A549 (cell line): ENCODE measurements around the gene CDH4. TPM values are rescaled to one million over a fixed set of nuclear protein-coding genes. Genes with fewer than 3 reads are reported as not detected.

Experiments used
- ATAC-seq, 2 experiments: fragments of 200-7000 bp in 1 of 2; fragments of >200 bp in 1 of 2; cut with Nextera tagmentation in 1 of 2; cut with Tn5 transposase in 1 of 2; 3 replicates each; pipeline versions ENCODE4 v1.8.0 to v1.9.1; 2018 to 2020; ENCODE audit warnings: mild to moderate bottlenecking in 1 of 2, moderate library complexity in 1 of 2
- CTCF ChIA-PET: fragments of 300-600 bp; sonication (Branson Sonifier 250); formaldehyde crosslinking; extraction: SDS; loops from one replicate; lab custom pipeline; 2021; ENCODE audit warnings: antibody characterized with exemption, inconsistent platforms; lab: Yijun Ruan, JAX
- POLR2A ChIA-PET: fragments of 350-600 bp; formaldehyde crosslinking; extraction: SDS; loops from one replicate; lab custom pipeline; 2021; ENCODE audit warnings: antibody characterized with exemption, inconsistent platforms; lab: Yijun Ruan, JAX
- DNase-seq, 2 experiments: peaks; one replicate each; pipeline versions ENCODE4 v3.0.0 to v3.0.0-alpha.2; 2011 to 2016; ENCODE audit warnings: low read depth in 1 of 2, low spot score in 1 of 2
- FAIRE-seq: peaks from 2 replicates; lab custom pipeline; 2011; peaks lifted over from hg19 to GRCh38; lab: Jason Lieb, UNC
- H3K27ac ChIP-seq, 2 experiments: fragments of >200 bp; sonication (Bioruptor Twin); formaldehyde crosslinking; 3 replicates each; pipeline ENCODE4 v1.5.1; 2016 to 2017
- H3K4me1 ChIP-seq: fragments of >200 bp; sonication (Bioruptor Twin); formaldehyde crosslinking; 3 replicates; pipeline ENCODE4 v1.6.1; 2016
- H3K4me2 ChIP-seq: fragments of >200 bp; sonication (Bioruptor Twin); formaldehyde crosslinking; 3 replicates; pipeline ENCODE4 v1.6.1; 2016
- H3K4me3 ChIP-seq: fragments of >200 bp; sonication (Bioruptor Twin); formaldehyde crosslinking; 3 replicates; pipeline ENCODE4 v1.5.1; 2016
- H3K9me3 ChIP-seq: fragments of >200 bp; sonication (Bioruptor Twin); formaldehyde crosslinking; 3 replicates; pipeline ENCODE4 v1.6.1; 2016
- CEBPB ChIP-seq, 2 experiments: fragments of >200 bp in 1 of 2; sonication (Bioruptor Twin) in 1 of 2; formaldehyde crosslinking in 1 of 2; IDR thresholded peaks; 2 replicates each; pipeline ENCODE4 v1.6.1; 2012 to 2016
- EHF ChIP-seq: fragments of 250-450 bp; sonication (Bioruptor Pico); IDR thresholded peaks from 2 replicates; pipeline ENCODE4 v1.5.0; 2020; ENCODE audit warnings: mild to moderate bottlenecking
- FOSL2 ChIP-seq, 2 experiments: fragments of 450-650 bp in 1 of 2; fragments of >200 bp in 1 of 2; sonication (Bioruptor Twin) in 1 of 2; formaldehyde crosslinking; IDR thresholded peaks; 2 replicates each; pipeline versions ENCODE4 v1.5.0 to v1.6.1; 2016 to 2020; ENCODE audit warnings: mild to moderate bottlenecking in 1 of 2, moderate library complexity in 1 of 2
- FOXS1 ChIP-seq: fragments of 250-450 bp; sonication (Bioruptor Pico); IDR thresholded peaks from 2 replicates; pipeline ENCODE4 v1.5.0; 2020; ENCODE audit warnings: mild to moderate bottlenecking, moderate library complexity
- GATA3 ChIP-seq: IDR thresholded peaks from 2 replicates; pipeline ENCODE4 v1.6.1; 2012; ENCODE audit warnings: borderline replicate concordance
- HDAC2 ChIP-seq: fragments of 200-600 bp; sonication (generic); IDR thresholded peaks from 2 replicates; pipeline ENCODE4 v1.6.1; 2016
- HEYL ChIP-seq: fragments of 250-450 bp; sonication (Bioruptor Pico); IDR thresholded peaks from 2 replicates; pipeline ENCODE4 v1.8.0; 2021; ENCODE audit warnings: mild to moderate bottlenecking, moderate library complexity
- HOXB13 ChIP-seq: fragments of 250-450 bp; sonication (Bioruptor Pico); IDR thresholded peaks from 2 replicates; pipeline ENCODE4 v1.5.0; 2020; ENCODE audit warnings: low read depth, mild to moderate bottlenecking, moderate library complexity
- JUNB ChIP-seq: fragments of >200 bp; sonication (Bioruptor Twin); formaldehyde crosslinking; IDR thresholded peaks from 2 replicates; pipeline ENCODE4 v1.6.1; 2016
- MAX ChIP-seq: IDR thresholded peaks from 2 replicates; pipeline ENCODE4 v1.6.1; 2012
- MYC ChIP-seq: IDR thresholded peaks from 2 replicates; pipeline ENCODE4 v1.6.1; 2012; ENCODE audit warnings: mild to moderate bottlenecking, inconsistent platforms, low read length, improper control_type of control experiment, borderline replicate concordance
- NFE2L2 ChIP-seq: fragments of 150-350 bp; conservative IDR thresholded peaks from 2 replicates; pipeline ENCODE4 v1.6.1; 2014; ENCODE audit warnings: low read length
- NR3C1 ChIP-seq: fragments of >200 bp; sonication (Bioruptor Twin); formaldehyde crosslinking; IDR thresholded peaks from 3 replicates; pipeline ENCODE4 v1.6.1; 2017
- PHF8 ChIP-seq: fragments of 200-600 bp; sonication (generic); IDR thresholded peaks from 2 replicates; pipeline ENCODE4 v1.6.1; 2016; ENCODE audit warnings: low read depth, mild to moderate bottlenecking, antibody characterized with exemption, moderate library complexity, borderline replicate concordance
- POLR2A ChIP-seq: IDR thresholded peaks from 2 replicates; pipeline ENCODE4 v1.6.1; 2012; ENCODE audit warnings: mild to moderate bottlenecking, low read length
- RCOR1 ChIP-seq: fragments of 150-350 bp; IDR thresholded peaks from 2 replicates; pipeline ENCODE4 v1.6.1; 2014; ENCODE audit warnings: antibody characterized with exemption, low read length, low read depth
- SREBF2 ChIP-seq: fragments of 450-650 bp; IDR thresholded peaks from 2 replicates; pipeline ENCODE4 v1.6.1; 2014; ENCODE audit warnings: mild to moderate bottlenecking, moderate library complexity
- TFCP2L1 ChIP-seq: fragments of 250-450 bp; sonication (Bioruptor Pico); IDR thresholded peaks from 2 replicates; pipeline ENCODE4 v1.5.0; 2021; ENCODE audit warnings: mild to moderate bottlenecking
- TP53 ChIP-seq: fragments of 250-450 bp; sonication (Bioruptor Pico); IDR thresholded peaks from 2 replicates; pipeline ENCODE4 v1.5.0; 2021; ENCODE audit warnings: mild to moderate bottlenecking, moderate library complexity
- ZC3H11A ChIP-seq: fragments of 450-650 bp; IDR thresholded peaks from 2 replicates; pipeline ENCODE4 v1.6.1; 2014; ENCODE audit warnings: antibody characterized with exemption, mild to moderate bottlenecking
- ZNF302 ChIP-seq: fragments of 250-450 bp; sonication (Bioruptor Pico); IDR thresholded peaks from 2 replicates; pipeline ENCODE4 v1.9.0; 2021; ENCODE audit warnings: inconsistent platforms, mild to moderate bottlenecking, moderate library complexity
- WGBS: methylation state at CpG from one replicate; pipeline ENCODE4 v1.1.6; 2017; ENCODE audit errors: missing lambda C conversion rate; 5-methylcytosine and 5-hydroxymethylcytosine counted together
- polyA plus RNA-seq, 4 experiments: library from polyadenylated mRNA; depleted of rRNA in 3 of 4; stranded (reverse); fragments of >200 nt; fragmentation: RNase III in 1 of 4; extraction: RNeasy Plus Mini Kit Qiagen cat#74134 plus additional on column Dnase treatment in 1 of 4; gene quantifications; 2 replicates in 3 of 4; 3 replicates in 1 of 4; pipeline ENCODE4 v1.2.3, GENCODE V29; 2011 to 2017

CDH4 gene
- polyA plus RNA-seq, 2 of the 4 experiments (the other 2 are of a cell fraction): 3.4 to 10.3 TPM

- ATAC-seq (no peak), DNase-seq (no peak), FAIRE-seq (no peak)
- 84% methylated on average over 11 of the region's 11 CpGs for WGBS
- H3K27ac ChIP-seq: no peak overlapping the region
- no peak overlapping the region for H3K4me3 ChIP-seq
- POLR2A ChIA-PET: no interaction called here
- H3K4me2 ChIP-seq: no peak overlapping the region
- H3K4me1 ChIP-seq: no peaks in the 10 kb centered on the region
- CTCF ChIA-PET: no interaction called here
- no peaks in the 10 kb centered on the region for H3K9me3 ChIP-seq
- TF ChIP-seq GATA3 (no peak), POLR2A (no peak), NFE2L2 (no peak), CEBPB (IDR thresholded peaks at IDR 0.05) (no peak), FOSL2 (IDR thresholded peaks at IDR 0.05) (no peak), FOSL2 (CRISPR knock-in tag; IDR thresholded peaks at IDR 0.05) (no peak), TFCP2L1 (no peak), ZC3H11A (no peak), FOXS1 (no peak), TP53 (CRISPR knock-in tag) (no peak), HEYL (CRISPR knock-in tag) (no peak), HDAC2 (no peak), RCOR1 (no peak), ZNF302 (CRISPR knock-in tag) (no peak)
Measured at GRCh38 chr20:61527626-61528025, 275.6 kb downstream of the CDH4 start.

GRCh38 chr20:61528591-61528990, 276.5 kb downstream of the CDH4 start:
- Histone ChIP-seq H3K9me3 (no peaks in the 10 kb centered on the region), H3K27ac (no peak overlapping the region), H3K4me2 (no peak overlapping the region), H3K4me1 (no peaks in the 10 kb centered on the region), H3K4me3 (no peak overlapping the region)
- POLR2A ChIA-PET: no interaction called here
- CTCF ChIA-PET: no interaction called here
- ATAC-seq (no peak), FAIRE-seq (no peak), DNase-seq (no peak)
- WGBS: 78% methylated on average over 9 of the region's 9 CpGs
- TF ChIP-seq PHF8 (no peak), HOXB13 (CRISPR knock-in tag) (no peak)

- ChIA-PET CTCF (interaction anchor here (1.0 kb wide), 1 partner anchor 15 kb away, joined by 3 read pairs; no protein-coding TSS in a partner anchor), POLR2A (no interaction called here)
- Histone ChIP-seq H3K27ac (no peak overlapping the region), H3K4me1 (no peaks in the 10 kb centered on the region), H3K4me2 (no peak overlapping the region), H3K4me3 (no peak overlapping the region), H3K9me3 (no peaks in the 10 kb centered on the region)
- FAIRE-seq (no peak), DNase-seq (no peak), ATAC-seq (no peak)
- TF ChIP-seq NR3C1 (no peak), MYC (no peak), SREBF2 (no peak), EHF (no peak), JUNB (no peak)
- WGBS: 75% methylated on average over 5 of the region's 5 CpGs
Measured at GRCh38 chr20:61529354-61529753, 277.3 kb downstream of the CDH4 start.

GRCh38 chr20:61531553-61532345, 279.7 kb downstream of the CDH4 start:
- peak in 1 of 2 experiments; percentile 45; a peak in 1 of 6 replicates for ATAC-seq
- no peaks in the 10 kb centered on the region for H3K9me3 ChIP-seq
- no peak for TF ChIP-seq FOSL2 (IDR thresholded peaks at IDR 0.05)
- peak; percentile 63 for TF ChIP-seq FOSL2 (CRISPR knock-in tag; IDR thresholded peaks at IDR 0.05)
- TF ChIP-seq MAX: no peak
- no peak overlapping the region for H3K27ac ChIP-seq
- WGBS: 73% methylated on average over 22 of the region's 22 CpGs
- H3K4me3 ChIP-seq: no peak overlapping the region
- DNase-seq: no peak
- FAIRE-seq: no peak
- no peaks in the 10 kb centered on the region for H3K4me1 ChIP-seq
- POLR2A ChIA-PET: no interaction called here
- CTCF ChIA-PET: no interaction called here
- no peak overlapping the region for H3K4me2 ChIP-seq
